Activated T-helper 1 cell treated with Interleukin-2 at 50 U/mL for 16 hours (primary cell): ENCODE measurements around the gene TRPV4.

Experiments
- DNase-seq: peaks from one replicate; pipeline ENCODE4 v3.0.0-alpha.2; 2020; ENCODE audit warnings: low read depth

Gene TRPV4

GRCh38 chr12:109739747-109740693 is 93.2 kb downstream of the TRPV4 start:
- DNase-seq, result no peak

GRCh38 chr12:109738878-109739665 is 94.1 kb downstream of the TRPV4 start:
- DNase-seq, result no peak

GRCh38 chr12:109738209-109738608 is 95.0 kb downstream of the TRPV4 start:
- DNase-seq, result no peak

GRCh38 chr12:109737631-109738030 is 95.6 kb downstream of the TRPV4 start:
- DNase-seq, result no peak

DNA sequence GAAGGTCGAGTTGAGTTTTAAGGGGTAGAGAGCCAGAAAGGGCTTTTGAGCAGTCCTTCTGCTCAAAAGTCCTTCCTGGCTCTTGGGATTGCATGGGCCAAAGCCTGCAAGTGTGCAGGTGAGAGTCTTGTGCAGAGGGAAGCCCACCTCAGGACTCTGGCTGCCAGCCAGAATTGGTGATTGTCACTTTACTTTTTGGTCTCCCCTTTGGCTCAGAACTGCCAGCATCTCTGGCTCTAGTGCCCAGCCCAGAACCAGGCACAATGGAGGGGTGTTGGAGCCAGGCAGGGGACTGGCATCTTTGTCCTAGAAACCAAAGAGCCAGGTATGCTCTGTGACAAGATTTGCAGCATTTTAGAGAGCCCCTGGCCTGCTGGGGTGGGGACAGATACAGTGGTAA is 96.1 kb downstream of the TRPV4 start:
- DNase-seq, result no peak

GRCh38 chr12:109736552-109737108 is 96.6 kb downstream of the TRPV4 start:
- no peak for DNase-seq

DNA sequence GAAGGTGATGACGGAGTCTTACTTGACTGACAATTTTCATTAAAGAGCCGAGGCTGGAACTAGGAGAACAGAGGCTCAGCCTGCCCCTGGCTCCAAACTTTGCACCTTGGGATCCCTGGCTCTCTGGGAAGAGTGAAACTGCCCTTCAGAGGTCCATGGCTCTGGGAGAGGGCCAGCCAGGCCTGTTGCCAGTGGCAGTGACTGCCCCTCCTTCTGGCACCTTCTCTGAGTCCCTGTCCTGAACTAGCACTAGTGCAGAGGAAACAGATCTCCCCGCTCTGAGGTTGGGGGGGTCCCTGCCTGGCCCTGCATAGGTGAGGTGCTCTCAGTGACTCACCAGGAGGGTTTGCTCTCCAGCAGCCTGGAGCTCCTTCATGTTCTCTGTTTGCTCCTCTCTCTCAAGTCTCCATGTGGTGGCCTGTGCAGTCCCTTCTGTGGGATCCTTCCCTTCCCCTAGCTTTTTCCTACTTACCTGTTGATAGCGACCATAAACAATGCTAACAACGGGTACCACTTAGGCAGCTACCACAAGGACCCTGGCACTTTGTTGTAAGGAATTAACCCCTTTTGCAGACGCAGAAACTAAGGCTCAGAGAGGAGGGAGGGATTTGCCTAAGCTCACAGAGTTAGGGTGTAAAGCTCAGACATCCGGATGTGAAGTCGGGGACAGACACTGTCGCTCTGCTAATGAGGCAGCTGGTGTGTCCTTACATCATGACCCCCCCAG is 97.2 kb downstream of the TRPV4 start:
- DNase-seq, result no peak

GRCh38 chr12:109735051-109735521 is 98.1 kb downstream of the TRPV4 start:
- DNase-seq, result no peak

GRCh38 chr12:109734219-109735000 is 98.8 kb downstream of the TRPV4 start:
- DNase-seq, result no peak
